Tibial nerve (tissue), 4 donors: Measurements from ENCODE around the gene NPHP4. TPM values are rescaled to one million over a fixed set of nuclear protein-coding genes. Genes with fewer than 3 reads are reported as not detected.

Experiments used
- DNase-seq, 2 donors: peaks; one replicate each; pipeline ENCODE4 v3.0.0-alpha.2; 2019; ENCODE audit warnings: low spot score in 2 of 2
- H3K27ac ChIP-seq, 4 donors: fragments of 200-600 bp; sonication (generic) in 3 of 4; one replicate each; pipeline ENCODE4 v1.5.1; 2017 to 2019; ENCODE audit warnings: mild to moderate bottlenecking in 1 of 4
- H3K27me3 ChIP-seq, 2 donors: fragments of 200-600 bp; sonication (generic) in 1 of 2; one replicate each; pipeline versions ENCODE4 v1.5.1 to v1.6.0; 2017 to 2019
- H3K36me3 ChIP-seq, 3 donors: fragments of 200-600 bp; sonication (generic); one replicate each; pipeline ENCODE4 v1.5.1; 2018 to 2019
- H3K4me1 ChIP-seq, 4 donors: fragments of 200-600 bp; sonication (generic) in 3 of 4; one replicate each; pipeline ENCODE4 v1.5.1; 2017 to 2019
- H3K4me3 ChIP-seq, 4 donors: fragments of 200-600 bp; sonication (generic) in 3 of 4; one replicate each; pipeline ENCODE4 v1.5.1; 2017 to 2019; ENCODE audit warnings: mild to moderate bottlenecking in 1 of 4, moderate library complexity in 1 of 4
- H3K9me3 ChIP-seq, 4 donors: fragments of 200-600 bp; sonication (generic) in 3 of 4; one replicate each; pipeline ENCODE4 v1.5.1; 2017 to 2019
- CTCF ChIP-seq, 5 experiments: fragments of 200-600 bp in 3 of 5; fragments of 450-650 bp in 2 of 5; sonication (generic) in 3 of 5; IDR thresholded peaks; one replicate each; pipeline ENCODE4 v1.5.1; 2016 to 2019; ENCODE audit warnings: antibody characterized with exemption in 5 of 5, mild to moderate bottlenecking in 3 of 5, moderate library complexity in 2 of 5
- EP300 ChIP-seq, 2 donors: sonication (generic); formaldehyde crosslinking; IDR thresholded peaks; one replicate each; pipeline ENCODE4 v1.6.1; 2017; ENCODE audit warnings: antibody characterized with exemption in 2 of 2, mild to moderate bottlenecking in 1 of 2
- POLR2A ChIP-seq, 2 donors: fragments of 450-650 bp; IDR thresholded peaks; one replicate each; pipeline ENCODE4 v1.6.1; 2017; ENCODE audit warnings: antibody characterized with exemption in 2 of 2, mild to moderate bottlenecking in 2 of 2, moderate library complexity in 2 of 2
- WGBS, 2 donors: methylation state at CpG; one replicate each; pipeline ENCODE4 v1.1.5; 2018; 5-methylcytosine and 5-hydroxymethylcytosine counted together
- total RNA-seq, 4 donors: library from RNA; depleted of rRNA; stranded (reverse); fragments of >200 nt; gene quantifications; one replicate each; pipeline ENCODE4 v1.1.0, GENCODE V29; 2016

Gene NPHP4
- total RNA-seq, 4 donors from 2014 or later, result 14.7 to 34.5 (median 28.0) TPM

- TF ChIP-seq EP300 (IDR thresholded peaks at IDR 0.05) (no peak), POLR2A (IDR thresholded peaks at IDR 0.05) (no peak), CTCF (IDR thresholded peaks at IDR 0.05) (no peak)
- WGBS, 2 donors, result 96 to 97% methylated on average over 2 of the region's 2 CpGs
- no peak for DNase-seq
- Histone ChIP-seq H3K4me1 (peaks cover 0 to 28% (median 0%) of the 10 kb centered on the region in 4 donors), H3K36me3 (peaks cover 0 to 42% (median 0%) of the 10 kb centered on the region in 3 donors), H3K27me3 (no peaks in the 10 kb centered on the region), H3K9me3 (no peaks in the 10 kb centered on the region), H3K27ac (no peak overlapping the region), H3K4me3 (no peak overlapping the region)
Measured at GRCh38 chr1:5940723-5941407, 51.4 kb downstream of the NPHP4 start.

DNA sequence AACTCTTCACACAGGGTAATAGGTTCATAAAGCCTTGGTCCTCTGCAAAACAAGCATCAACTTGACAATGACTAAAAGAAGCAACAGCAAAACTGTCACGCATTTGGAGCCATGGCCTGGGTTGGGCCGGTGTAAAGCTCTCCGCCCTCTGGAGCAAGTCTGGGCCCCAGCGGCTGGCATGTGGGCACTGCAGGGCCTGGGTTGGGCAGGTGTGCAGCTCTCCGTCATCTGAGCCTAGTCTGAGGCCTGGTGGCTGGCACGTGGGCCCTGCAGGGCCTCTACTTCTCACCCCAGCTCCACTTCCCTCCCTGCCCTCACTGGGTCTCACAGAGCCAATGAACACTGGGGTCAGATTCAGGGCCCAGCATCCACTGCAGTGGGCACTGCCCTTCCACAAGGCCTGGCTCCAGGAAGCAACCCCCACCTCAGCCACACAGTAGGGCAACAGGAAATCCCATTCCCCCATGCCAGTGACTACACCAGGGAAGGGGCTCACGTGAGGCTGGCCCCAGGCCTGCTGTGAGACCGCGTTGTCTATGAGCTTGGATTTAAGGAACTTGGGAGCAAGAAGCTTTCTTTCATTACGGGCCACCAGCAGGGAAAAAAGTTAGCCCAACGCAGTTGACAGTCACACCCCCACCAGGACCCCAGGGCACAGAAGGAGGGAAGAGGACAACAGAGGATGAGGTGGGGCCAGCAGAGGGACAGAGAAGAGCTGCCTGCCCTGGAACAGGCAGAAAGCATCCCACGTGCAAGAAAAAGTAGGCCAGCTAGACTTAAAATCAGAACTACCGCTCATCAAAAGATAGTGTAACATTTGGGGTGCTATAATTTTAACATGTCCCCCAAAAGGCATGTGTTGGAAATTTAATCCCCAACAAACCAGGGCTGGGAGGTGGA is 52.7 kb downstream of the NPHP4 start:
- DNase-seq, result no peak
- 93 to 95% methylated on average over 11 to 13 of the region's 13 CpGs for WGBS, 2 donors
- H3K36me3 ChIP-seq, result peaks cover 0 to 28% (median 0%) of the 10 kb centered on the region in 3 donors
- H3K27me3 ChIP-seq, result no peaks in the 10 kb centered on the region
- H3K4me1 ChIP-seq, result peaks cover 0 to 41% (median 6%) of the 10 kb centered on the region in 4 donors
- H3K9me3 ChIP-seq, result no peaks in the 10 kb centered on the region
- TF ChIP-seq EP300 (IDR thresholded peaks at IDR 0.05), result no peak
- no peak for TF ChIP-seq POLR2A (IDR thresholded peaks at IDR 0.05)
- no peak for TF ChIP-seq CTCF (IDR thresholded peaks at IDR 0.05)
- no peak overlapping the region for H3K27ac ChIP-seq
- H3K4me3 ChIP-seq, result no peak overlapping the region

- no peak for DNase-seq
- Histone ChIP-seq H3K27me3 (no peaks in the 10 kb centered on the region), H3K4me3 (no peak overlapping the region), H3K9me3 (no peaks in the 10 kb centered on the region), H3K27ac (peak overlapping the region in 1 of 4 donors; percentile 38), H3K36me3 (peaks cover 0 to 20% (median 0%) of the 10 kb centered on the region in 3 donors), H3K4me1 (peaks cover 0 to 49% (median 9%) of the 10 kb centered on the region in 4 donors)
- WGBS, 2 donors, result 79 to 95% methylated on average over 10 to 15 of the region's 17 CpGs
- TF ChIP-seq EP300 (IDR thresholded peaks at IDR 0.05) (no peak), POLR2A (IDR thresholded peaks at IDR 0.05) (no peak), CTCF (IDR thresholded peaks at IDR 0.05) (no peak)
Measured at GRCh38 chr1:5938101-5938646, 54.1 kb downstream of the NPHP4 start.

DNA sequence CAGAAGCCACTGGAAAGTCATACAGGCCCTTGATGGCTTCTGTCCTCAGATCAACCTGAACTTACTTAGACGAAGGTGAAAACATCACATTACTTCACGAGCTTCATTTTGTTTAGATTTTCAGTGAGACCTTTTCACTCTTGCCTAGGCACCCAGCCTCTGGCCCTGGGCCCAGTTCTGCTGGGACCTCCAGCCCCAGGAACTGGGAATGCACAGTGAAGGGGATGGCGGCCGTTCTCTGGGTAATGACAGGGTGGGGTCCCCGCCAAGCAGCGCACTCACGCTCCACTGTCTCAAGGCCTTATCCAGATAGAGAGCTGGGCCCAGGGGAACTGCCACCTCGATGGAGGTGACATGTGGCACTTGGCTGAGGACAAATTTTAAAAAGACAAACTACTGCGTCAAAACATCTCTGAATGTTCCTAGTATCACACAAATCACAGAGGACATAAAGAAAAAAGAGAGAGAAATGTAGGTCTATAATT is 54.8 kb downstream of the NPHP4 start:
- Histone ChIP-seq H3K9me3 (no peaks in the 10 kb centered on the region), H3K27me3 (no peaks in the 10 kb centered on the region)
- 96 to 97% methylated on average over 9 of the region's 9 CpGs for WGBS, 2 donors

More for the DNA sequence above, 54.8 kb downstream of the NPHP4 start:
- H3K36me3 ChIP-seq, result peaks cover 0 to 26% (median 0%) of the 10 kb centered on the region in 3 donors
- H3K27ac ChIP-seq, result peak overlapping the region in 1 of 4 donors; percentile 17
- no peak for TF ChIP-seq POLR2A (IDR thresholded peaks at IDR 0.05)
- TF ChIP-seq EP300 (IDR thresholded peaks at IDR 0.05), result no peak
- TF ChIP-seq CTCF (IDR thresholded peaks at IDR 0.05), result no peak
- DNase-seq, result no peak
- peaks cover 0 to 53% (median 9%) of the 10 kb centered on the region in 4 donors for H3K4me1 ChIP-seq
- H3K4me3 ChIP-seq, result no peak overlapping the region
